IMR-90 (cell line): ENCODE results near the gene DDX10. TPM values are rescaled to one million over a fixed set of nuclear protein-coding genes. Genes with fewer than 3 reads are reported as not detected.

Experiments used
- ATAC-seq: fragments of 200-7000 bp; cut with Tn5 transposase; 2 replicates; pipeline ENCODE4 v1.9.1; 2020; ENCODE audit warnings: low read depth, mild to moderate bottlenecking, moderate library complexity
- BruUV-seq: library from RNA; stranded (reverse); fragments of 400-500 nt; replicated peaks from 2 replicates; lab custom pipeline; 2021; lab: Mats Ljungman, UMichigan
- CTCF ChIA-PET: fragments of 300-600 bp; formaldehyde crosslinking; extraction: SDS; loops from one replicate; lab custom pipeline; 2021; ENCODE audit warnings: antibody characterized with exemption; lab: Yijun Ruan, JAX
- POLR2A ChIA-PET: fragments of 300-600 bp; sonication (Branson Sonifier 250); formaldehyde crosslinking; loops from one replicate; lab custom pipeline; 2022; ENCODE audit warnings: antibody characterized with exemption; ENCODE audit not compliant: unreplicated experiment; lab: Charles Lee
- DNase-seq: peaks from one replicate; pipeline ENCODE4 v3.0.0; 2013
- H2AFZ ChIP-seq: replicated peaks from 2 replicates; pipeline ENCODE3; 2013; ENCODE audit warnings: low read length, mild to moderate bottlenecking; ENCODE audit not compliant: poor library complexity
- H2AK5ac ChIP-seq: 2 replicates; pipeline ENCODE4 v1.6.1; 2013; ENCODE audit warnings: low read depth, low read length, inconsistent platforms
- H2AK9ac ChIP-seq: replicated peaks from 2 replicates; pipeline ENCODE3; 2013; ENCODE audit warnings: mild to moderate bottlenecking, low read depth, low read length, moderate library complexity; ENCODE audit not compliant: poor library complexity
- H2BK120ac ChIP-seq: 2 replicates; pipeline ENCODE4 v1.6.1; 2013; ENCODE audit warnings: low read depth, low read length, inconsistent platforms
- H2BK15ac ChIP-seq: 3 replicates; pipeline ENCODE4 v1.6.1; 2013; ENCODE audit warnings: low read depth, low read length, inconsistent platforms
- H2BK20ac ChIP-seq: 2 replicates; pipeline ENCODE4 v1.6.1; 2013; ENCODE audit warnings: low read depth, mild to moderate bottlenecking, inconsistent platforms, low read length, moderate library complexity
- H2BK5ac ChIP-seq: 2 replicates; pipeline ENCODE4 v1.6.1; 2013; ENCODE audit warnings: mild to moderate bottlenecking, low read depth, low read length, inconsistent platforms; ENCODE audit not compliant: poor library complexity, severe bottlenecking
- H3K14ac ChIP-seq: replicated peaks from 2 replicates; pipeline ENCODE4 v1.6.1; 2013; ENCODE audit warnings: low read depth, low read length, inconsistent platforms
- H3K18ac ChIP-seq: 2 replicates; pipeline ENCODE4 v1.6.1; 2013; ENCODE audit warnings: low read depth, low read length, control low read depth
- H3K23ac ChIP-seq: 2 replicates; pipeline ENCODE4 v1.6.1; 2013; ENCODE audit warnings: low read depth, low read length, inconsistent platforms
- H3K27ac ChIP-seq: 2 replicates; pipeline ENCODE4 v1.5.1; 2013; ENCODE audit warnings: mild to moderate bottlenecking, control low read depth, low read length; ENCODE audit not compliant: insufficient read depth
- H3K27me3 ChIP-seq: 2 replicates; pipeline ENCODE4 v1.6.1; 2013; ENCODE audit warnings: low read length; ENCODE audit not compliant: control insufficient read depth, insufficient read depth
- H3K36me3 ChIP-seq: 2 replicates; pipeline ENCODE4 v1.6.1; 2013; ENCODE audit warnings: low read length, mixed read lengths; ENCODE audit not compliant: control insufficient read depth, insufficient read depth
- H3K4ac ChIP-seq: 2 replicates; pipeline ENCODE4 v1.6.1; 2013; ENCODE audit warnings: low read depth, low read length, inconsistent platforms
- H3K4me1 ChIP-seq: 2 replicates; pipeline ENCODE4 v1.6.1; 2013; ENCODE audit warnings: low read length, mixed read lengths; ENCODE audit not compliant: control insufficient read depth, insufficient read depth
- H3K4me2 ChIP-seq: 2 replicates; pipeline ENCODE4 v1.6.1; 2013; ENCODE audit warnings: low read depth, mild to moderate bottlenecking, control low read depth, low read length, moderate library complexity
- H3K4me3 ChIP-seq: 2 replicates; pipeline ENCODE4 v1.5.1; 2013; ENCODE audit warnings: low read depth, mild to moderate bottlenecking, control low read depth, low read length, moderate library complexity; ENCODE audit not compliant: insufficient read depth
- H3K56ac ChIP-seq: 2 replicates; pipeline ENCODE4 v1.6.1; 2013; ENCODE audit warnings: low read length, inconsistent platforms; ENCODE audit not compliant: insufficient read depth; ENCODE audit errors: extremely low read depth
- H3K79me1 ChIP-seq, 2 experiments: 2 replicates each; pipeline ENCODE4 v1.6.1; 2013; ENCODE audit warnings: low read length in 2 of 2, inconsistent platforms in 1 of 2, low read depth in 1 of 2
- H3K9ac ChIP-seq: 2 replicates; pipeline ENCODE4 v1.6.1; 2013; ENCODE audit warnings: low read depth, low read length, control low read depth
- H3K9me1 ChIP-seq: 2 replicates; pipeline ENCODE4 v1.6.1; 2013; ENCODE audit warnings: low read length, inconsistent platforms; ENCODE audit not compliant: insufficient read depth
- H3K9me3 ChIP-seq: 2 replicates; pipeline ENCODE4 v1.6.1; 2013; ENCODE audit warnings: low read length; ENCODE audit not compliant: control insufficient read depth, insufficient read depth
- H4K20me1 ChIP-seq: 2 replicates; pipeline ENCODE4 v1.6.1; 2013; ENCODE audit warnings: low read length, inconsistent platforms; ENCODE audit not compliant: insufficient read depth
- H4K5ac ChIP-seq: 2 replicates; pipeline ENCODE4 v1.6.1; 2013; ENCODE audit warnings: mild to moderate bottlenecking, low read depth, low read length, control low read depth
- H4K8ac ChIP-seq, 2 experiments: 2 replicates each; pipeline ENCODE4 v1.6.1; 2013; ENCODE audit warnings: low read depth in 2 of 2, low read length in 2 of 2, control low read depth in 1 of 2, inconsistent platforms in 1 of 2
- H4K91ac ChIP-seq: 2 replicates; pipeline ENCODE4 v1.6.1; 2013; ENCODE audit warnings: low read depth, low read length, inconsistent platforms; ENCODE audit not compliant: insufficient read depth
- BHLHE40 ChIP-seq: fragments of 150-350 bp; IDR thresholded peaks from 2 replicates; pipeline ENCODE4 v1.6.1; 2016; ENCODE audit warnings: mild to moderate bottlenecking, low read depth, low read length
- CEBPB ChIP-seq: IDR thresholded peaks from 2 replicates; pipeline ENCODE4 v1.6.1; 2012; ENCODE audit warnings: low read depth, low read length, improper control_type of control experiment
- CHD1 ChIP-seq: IDR thresholded peaks from 2 replicates; pipeline ENCODE4 v1.6.1; 2012; ENCODE audit warnings: low read depth, low read length, improper control_type of control experiment
- ELK1 ChIP-seq: fragments of 150-350 bp; IDR thresholded peaks from 2 replicates; pipeline ENCODE4 v1.6.1; 2016; ENCODE audit warnings: low read depth, mild to moderate bottlenecking, low read length, moderate library complexity, borderline replicate concordance
- MAFK ChIP-seq: IDR thresholded peaks from 2 replicates; pipeline ENCODE4 v1.6.1; 2012; ENCODE audit warnings: low read depth, low read length, improper control_type of control experiment
- NFE2L2 ChIP-seq: fragments of 150-350 bp; IDR thresholded peaks from 2 replicates; pipeline ENCODE4 v1.6.1; 2016; ENCODE audit warnings: low read depth, mild to moderate bottlenecking, low read length
- POLR2A ChIP-seq: IDR thresholded peaks from 2 replicates; pipeline ENCODE4 v1.6.1; 2012; ENCODE audit warnings: mild to moderate bottlenecking, low read depth, low read length
- RAD21 ChIP-seq: IDR thresholded peaks from 2 replicates; pipeline ENCODE4 v1.6.1; 2012; ENCODE audit warnings: low read length, improper control_type of control experiment
- RCOR1 ChIP-seq: IDR thresholded peaks from 2 replicates; pipeline ENCODE4 v1.6.1; 2012; ENCODE audit warnings: mild to moderate bottlenecking, low read length, improper control_type of control experiment; ENCODE audit not compliant: insufficient replicate concordance
- RFX5 ChIP-seq: IDR thresholded peaks from 2 replicates; pipeline ENCODE4 v1.8.0; 2012; ENCODE audit warnings: low read depth, mild to moderate bottlenecking, low read length, moderate library complexity
- SMC3 ChIP-seq: fragments of 150-350 bp; IDR thresholded peaks from 2 replicates; pipeline ENCODE4 v1.6.1; 2016; ENCODE audit warnings: low read depth, mild to moderate bottlenecking, antibody characterized with exemption, low read length, moderate library complexity
- WGBS, 2 experiments: methylation state at CpG; one replicate each; pipeline versions ENCODE4 v1.1.5 to v1.1.7; 2013; ENCODE audit warnings: missing lambda C conversion rate in 2 of 2; ENCODE audit not compliant: insufficient read length in 1 of 2; ENCODE audit errors: extremely low coverage in 2 of 2; 5-methylcytosine and 5-hydroxymethylcytosine counted together
- dilution Hi-C: fragments of 300-500 bp; cut with HindIII; formaldehyde crosslinking; loops from one replicate; pipeline ENCODE4 v1.14.3; 2018; ENCODE audit warnings: low sequenced_read_pairs; ENCODE audit not compliant: unreplicated experiment
- in situ Hi-C: fragments of 300-500 bp; cut with MboI; formaldehyde crosslinking; loops from 3 replicates; pipeline ENCODE4 v1.14.3; 2019; ENCODE audit warnings: low sequenced_read_pairs, inconsistent platforms, mixed read lengths
- intact Hi-C: fragments of 100-400 bp; cut with micrococcal nuclease; formaldehyde crosslinking; loops from 2 replicates; pipeline ENCODE4 v1.10.0; 2022
- polyA plus RNA-seq, 3 experiments: library from polyadenylated mRNA; depleted of rRNA; stranded (reverse); fragments of >200 nt; gene quantifications; 2 replicates each; pipeline ENCODE4 v1.2.3, GENCODE V29; 2012; ENCODE audit warnings: low replicate concordance in 1 of 3
- total RNA-seq: library from RNA; depleted of rRNA; stranded (reverse); fragments of >200 nt; gene quantifications from 2 replicates; pipeline ENCODE4 v1.2.3, GENCODE V29; 2012
- TF ChIP-seq, protein P1 (sequence below): fragments of 150-350 bp; IDR thresholded peaks from 2 replicates; pipeline ENCODE4 v1.6.1; 2017; ENCODE audit warnings: mild to moderate bottlenecking, antibody characterized with exemption, low read length, low read depth

DDX10 gene
- total and polyA plus RNA-seq, 2 of the 4 experiments (the other 2 are of a cell fraction), result 20.0 to 31.9 TPM

- Histone ChIP-seq H3K56ac (no peak overlapping the region), H3K18ac (no peak overlapping the region), H3K27me3 (no peaks in the 10 kb centered on the region), H3K4ac (no peak overlapping the region), H4K8ac (no peak overlapping the region), H2BK15ac (no peak overlapping the region), H3K27ac (no peak overlapping the region), H3K9me1 (peaks cover 2% of the 10 kb centered on the region; the same call in 1 of the 2 replicates), H4K91ac (no peak overlapping the region), H3K4me3 (no peak overlapping the region), H2BK20ac (no peak overlapping the region), H3K36me3 (no peaks in the 10 kb centered on the region), H3K79me1 (peaks cover 28 to 45% of the 10 kb centered on the region in 2 experiments), H3K14ac (no peak overlapping the region), H2AFZ (no peak overlapping the region), H4K20me1 (no peaks in the 10 kb centered on the region), H2AK5ac (no peak overlapping the region), H3K9me3 (no peaks in the 10 kb centered on the region), H3K23ac (no peak overlapping the region), H3K9ac (no peak overlapping the region), H3K4me2 (no peak overlapping the region), H2BK5ac (no peak overlapping the region), H2AK9ac (no peak overlapping the region), H3K4me1 (peaks cover 5% of the 10 kb centered on the region; the same call in 1 of the 2 replicates), H2BK120ac (no peak overlapping the region), H4K5ac (no peak overlapping the region)
- CTCF ChIA-PET, result interaction anchor here (0.7 to 1.7 kb wide), 3 partner anchors 12 to 24 kb away, joined by 3 to 4 read pairs (median 3); no protein-coding TSS in a partner anchor
- in situ Hi-C loops (no loop called here), dilution Hi-C loops (no loop called here), intact Hi-C loops (no loop called here)
- no peak for TF ChIP-seq SMC3
- TF ChIP-seq CEBPB, result no peak
- TF ChIP-seq NFE2L2, result no peak
- no peak for TF ChIP-seq MAFK
- no peak for TF ChIP-seq BHLHE40
- no peak for TF ChIP-seq RCOR1
- no peak for TF ChIP-seq POLR2A
- no peak for TF ChIP-seq RFX5
- TF ChIP-seq ELK1, result no peak
- no peak for TF ChIP-seq RAD21
- no peak for TF ChIP-seq CHD1
- TF ChIP-seq, protein P1, sequence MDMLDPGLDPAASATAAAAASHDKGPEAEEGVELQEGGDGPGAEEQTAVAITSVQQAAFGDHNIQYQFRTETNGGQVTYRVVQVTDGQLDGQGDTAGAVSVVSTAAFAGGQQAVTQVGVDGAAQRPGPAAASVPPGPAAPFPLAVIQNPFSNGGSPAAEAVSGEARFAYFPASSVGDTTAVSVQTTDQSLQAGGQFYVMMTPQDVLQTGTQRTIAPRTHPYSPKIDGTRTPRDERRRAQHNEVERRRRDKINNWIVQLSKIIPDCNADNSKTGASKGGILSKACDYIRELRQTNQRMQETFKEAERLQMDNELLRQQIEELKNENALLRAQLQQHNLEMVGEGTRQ, result no peak
- no CpG with 5 or more reads among the region's 1 CpG for WGBS, 2 experiments
- no TSS peak for BruUV-seq
- POLR2A ChIA-PET, result interaction anchor here (0.6 kb wide), 1 partner anchor 23 kb away, joined by 4 read pairs; no protein-coding TSS in a partner anchor
- DNase-seq (no peak), ATAC-seq (no peak)
These were observed 69.4 kb downstream of the DDX10 start for GRCh38 chr11:108734283-108734682.
